Glomerular visceral epithelial cell (primary cell): ENCODE measurements around the gene CD99.
"Not testable (repeated sequence)": the region's sequence is repeated elsewhere in the genome, so short reads cannot be mapped to it uniquely, and the experiment has no call there.

Experiments used
- DNase-seq: peaks from one replicate; pipeline ENCODE4 v3.0.0-alpha.2; 2016; ENCODE audit errors: extremely low spot score

CD99 gene

DNA sequence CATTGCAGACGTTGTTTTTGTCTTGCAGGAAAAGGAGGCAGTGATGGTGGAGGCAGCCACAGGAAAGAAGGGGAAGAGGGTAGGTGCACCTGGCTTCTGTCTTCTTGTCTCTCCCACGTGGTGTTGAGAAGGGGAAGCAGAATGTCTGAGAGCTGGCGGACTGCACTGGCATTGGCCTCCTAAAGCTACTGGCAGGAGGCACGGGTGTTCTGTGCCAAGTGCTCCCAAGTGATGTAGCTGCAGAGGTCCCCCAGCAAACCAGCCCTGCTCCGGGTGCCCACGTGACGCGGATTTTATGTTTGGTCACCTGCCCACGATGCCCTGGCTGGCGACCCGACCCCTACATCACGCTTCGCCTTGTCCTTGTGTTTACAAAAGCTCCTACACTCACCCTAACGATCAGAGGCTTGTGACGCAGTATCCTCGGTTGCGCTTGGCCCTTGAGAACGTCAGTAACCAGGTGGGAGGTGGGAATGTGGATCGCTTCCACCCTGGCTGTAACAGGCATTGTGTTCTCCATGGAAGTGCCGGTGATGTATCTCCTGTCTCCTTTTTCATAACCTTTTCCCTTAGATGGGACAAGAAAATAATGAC is 32.3 kb downstream of the CD99 start:
- no peak for DNase-seq

DNA sequence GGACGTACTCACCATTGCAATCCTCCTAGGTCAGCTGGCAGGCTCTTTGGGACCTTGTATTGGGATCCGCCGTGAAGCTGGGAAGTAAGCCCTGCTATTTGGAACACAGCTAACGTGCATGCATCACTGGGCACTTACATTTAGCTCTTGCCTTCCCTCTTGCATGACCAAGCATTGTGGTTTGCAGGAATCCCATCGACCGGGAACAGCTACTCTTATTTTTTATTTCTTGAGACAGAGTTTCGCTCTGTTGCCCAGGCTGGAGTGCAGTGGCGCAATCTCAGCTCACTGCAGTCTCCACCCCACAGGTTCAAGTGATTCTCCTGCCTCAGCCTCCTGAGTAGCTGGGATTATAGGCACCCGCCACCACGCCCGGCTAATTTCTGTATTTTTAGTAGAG is 36.2 kb downstream of the CD99 start:
- DNase-seq: peak; percentile 94

DNA sequence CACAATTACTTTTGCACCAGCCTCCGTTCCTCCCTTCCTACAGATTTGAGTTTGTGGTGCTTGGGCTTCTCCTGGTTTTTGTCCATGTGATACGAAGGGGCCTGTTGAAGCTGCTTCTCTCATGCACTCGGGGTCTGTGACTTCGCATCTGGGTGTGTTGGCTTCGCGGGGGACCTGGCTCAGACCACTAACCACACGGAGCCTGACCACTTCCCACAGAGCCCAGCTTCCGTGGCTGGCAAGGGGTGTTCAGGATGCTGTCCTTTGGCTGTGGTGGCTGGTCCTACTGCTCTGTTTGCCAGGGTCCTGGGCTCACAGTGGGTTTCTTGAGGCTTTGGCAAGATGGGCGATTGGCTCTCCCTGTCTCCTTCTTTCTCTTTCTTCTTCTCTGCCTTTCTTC is 41.0 kb downstream of the CD99 start:
- DNase-seq: no peak

DNA sequence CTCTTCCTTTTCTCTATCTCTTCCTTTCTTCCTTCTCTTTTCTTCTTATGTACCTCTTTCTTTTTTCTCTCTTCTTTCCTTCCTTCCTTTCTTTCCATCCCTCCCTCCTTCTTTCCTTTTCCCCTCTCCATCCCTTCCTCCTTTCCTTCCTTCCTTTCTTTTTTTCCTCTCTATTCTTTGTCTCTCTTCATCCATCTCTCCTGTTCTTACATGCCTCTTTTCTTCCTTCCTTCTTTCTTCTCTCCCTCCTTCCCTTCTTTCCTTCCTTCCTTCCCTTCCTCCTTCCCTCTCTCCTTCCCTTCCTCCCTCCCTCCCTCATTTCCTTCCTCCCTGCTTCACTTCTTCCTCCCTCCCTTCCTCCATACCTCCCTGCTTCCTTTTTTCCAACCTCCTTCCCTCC is 41.6 kb downstream of the CD99 start:
- no peak for DNase-seq

DNA sequence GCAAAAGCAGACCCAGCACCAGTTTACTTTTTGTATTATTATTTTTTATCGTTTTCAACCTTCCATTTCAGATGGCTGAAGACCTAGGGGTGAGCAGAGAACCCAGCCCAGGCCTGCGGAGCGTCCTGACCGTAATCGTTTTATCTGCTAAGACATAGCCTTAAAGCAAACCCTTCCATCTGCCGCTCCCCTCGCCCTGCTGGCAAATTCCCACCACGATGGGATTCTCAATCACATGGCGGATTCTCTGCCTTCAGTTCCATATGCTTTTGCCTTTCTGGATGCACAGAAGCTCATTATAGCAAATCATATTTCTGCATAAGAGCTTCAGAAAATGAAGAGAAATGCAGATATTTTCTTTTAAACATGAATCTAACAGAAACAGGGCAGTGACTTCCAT is 42.2 kb downstream of the CD99 start:
- no peak for DNase-seq

DNA sequence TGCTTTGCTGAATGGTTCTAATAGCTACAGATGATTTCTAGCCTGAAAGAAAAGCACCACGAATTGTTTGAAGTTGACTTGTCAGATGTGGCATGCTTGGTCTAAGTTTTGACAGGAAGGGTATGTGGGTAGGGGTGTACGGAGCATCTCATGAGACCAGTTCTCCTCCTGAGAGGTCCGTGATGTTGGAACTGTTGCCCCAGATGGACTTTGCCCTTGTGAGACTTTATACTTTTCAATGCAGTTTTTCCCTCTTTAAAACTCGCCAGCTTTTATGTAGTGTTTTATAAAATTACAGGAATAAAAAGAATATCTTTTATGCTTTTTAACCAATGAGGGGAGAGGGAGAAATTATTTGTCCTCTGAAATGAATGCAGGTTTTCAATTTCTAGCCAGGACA is 44.2 kb downstream of the CD99 start:
- no peak for DNase-seq

DNA sequence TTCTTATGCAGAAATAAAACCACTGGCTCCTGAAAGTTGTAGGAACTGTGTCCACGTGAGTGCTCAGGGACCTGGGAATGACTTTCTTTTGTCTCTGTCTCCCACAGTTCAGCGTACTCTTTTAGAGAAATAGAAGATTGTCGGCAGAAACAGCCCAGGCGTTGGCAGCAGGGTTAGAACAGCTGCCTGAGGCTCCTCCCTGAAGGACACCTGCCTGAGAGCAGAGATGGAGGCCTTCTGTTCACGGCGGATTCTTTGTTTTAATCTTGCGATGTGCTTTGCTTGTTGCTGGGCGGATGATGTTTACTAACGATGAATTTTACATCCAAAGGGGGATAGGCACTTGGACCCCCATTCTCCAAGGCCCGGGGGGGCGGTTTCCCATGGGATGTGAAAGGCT is 49.6 kb downstream of the CD99 start:
- DNase-seq: no peak

DNA sequence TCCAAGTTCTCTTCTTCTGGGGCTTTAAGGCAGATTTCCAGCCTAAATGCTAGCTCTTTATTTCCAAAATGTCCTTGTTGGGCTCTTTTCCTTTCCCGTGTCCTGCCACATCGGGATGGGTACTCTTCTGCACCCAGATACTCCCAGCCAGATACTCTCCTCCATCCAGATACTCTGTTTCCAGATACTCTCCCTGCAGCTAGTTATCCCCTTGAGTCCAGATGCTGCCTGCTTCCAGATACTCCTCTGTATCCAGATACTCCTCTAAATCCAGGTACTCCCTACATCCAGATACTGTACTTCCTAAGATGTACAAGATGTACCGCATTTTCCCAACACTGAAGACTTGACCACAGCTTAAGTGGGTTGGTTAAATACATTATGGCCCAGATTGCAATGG is 50.3 kb downstream of the CD99 start:
- DNase-seq: no peak

DNA sequence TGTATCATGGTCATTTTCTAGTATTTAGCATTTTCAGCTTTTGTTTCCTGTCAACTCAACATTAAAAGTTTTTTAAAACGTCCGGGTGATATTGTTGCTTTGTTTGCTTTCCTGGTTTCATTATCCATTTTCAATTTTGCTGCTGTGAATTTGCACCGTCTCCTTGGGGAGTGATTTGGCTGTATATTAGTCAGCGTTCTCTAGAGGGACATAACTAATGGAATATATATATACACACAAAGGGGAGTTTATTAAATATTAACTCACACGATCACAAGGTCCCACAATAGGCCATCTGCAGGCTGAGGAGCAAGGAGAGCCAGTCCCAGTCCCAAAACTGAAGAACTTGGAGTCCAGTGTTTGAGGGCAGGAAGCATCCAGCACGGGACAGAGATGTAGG is 55.2 kb downstream of the CD99 start:
- DNase-seq: not testable (repeated sequence)

DNA sequence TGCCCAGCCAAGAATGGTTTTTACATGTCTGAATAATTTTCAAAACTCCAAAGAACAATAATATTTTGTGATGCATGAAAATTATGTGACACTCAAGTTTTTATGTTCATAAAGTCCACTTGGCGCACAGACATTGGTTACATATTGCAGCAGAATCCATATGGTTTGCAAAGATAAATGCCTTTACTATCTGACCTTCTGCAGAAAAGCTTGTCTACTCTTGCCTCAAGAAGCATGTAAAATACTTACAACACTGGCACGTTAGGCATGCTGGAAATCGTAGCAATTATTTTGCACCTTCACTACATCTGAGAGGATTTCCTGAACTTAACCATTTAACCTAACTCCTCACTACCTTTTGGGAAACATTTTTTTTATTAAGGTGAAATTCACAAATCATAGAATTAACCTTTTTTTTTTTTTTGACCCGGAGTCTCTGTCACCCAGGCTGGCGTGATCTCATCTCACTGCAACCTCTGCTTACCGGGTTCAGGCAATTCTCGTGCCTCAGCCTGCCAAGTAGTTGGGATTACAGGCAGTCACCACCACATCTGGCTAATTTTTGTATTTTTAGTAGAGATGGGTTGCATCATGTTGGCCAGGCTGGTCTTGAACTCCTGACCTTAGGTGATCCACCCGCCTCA is 57.2 kb downstream of the CD99 start:
- DNase-seq: no peak

DNA sequence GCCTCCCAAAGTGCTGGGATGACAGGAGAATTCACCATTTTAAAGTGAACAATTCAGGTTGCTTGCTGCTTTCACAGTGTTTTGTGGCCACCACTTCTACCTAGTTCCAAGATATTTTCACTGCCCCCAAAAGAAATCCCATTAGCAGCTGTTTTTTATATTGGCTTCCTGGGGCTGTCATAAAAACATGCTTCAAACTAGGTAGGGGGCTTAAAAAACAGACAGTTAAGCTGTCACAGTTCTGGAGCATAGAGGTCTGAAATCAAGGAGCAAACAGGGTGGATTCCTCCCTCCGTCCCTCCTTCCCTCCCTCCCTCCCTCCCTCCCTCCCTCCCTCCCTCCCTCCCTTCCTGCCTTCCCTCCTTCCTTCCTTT is 57.7 kb downstream of the CD99 start:
- DNase-seq: no peak

DNA sequence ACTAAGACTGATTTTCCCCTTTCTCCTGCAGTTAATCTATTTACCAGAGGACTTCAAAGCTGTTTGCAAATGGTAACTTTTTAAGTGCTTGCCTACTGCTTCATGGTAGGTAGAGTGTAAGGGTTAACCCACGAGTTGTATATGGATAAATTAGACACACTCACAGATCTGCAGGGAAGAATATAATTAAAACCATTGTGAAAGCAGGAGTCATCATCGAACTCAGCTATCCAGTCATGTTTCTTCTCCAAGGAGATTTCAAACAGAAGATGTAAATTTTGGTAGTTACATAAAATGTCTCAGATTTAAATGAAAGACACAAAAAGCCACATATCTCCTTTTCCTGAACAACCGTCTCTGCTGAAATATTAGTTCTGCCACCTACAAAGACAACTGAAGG is 60.2 kb downstream of the CD99 start:
- DNase-seq: no peak

DNA sequence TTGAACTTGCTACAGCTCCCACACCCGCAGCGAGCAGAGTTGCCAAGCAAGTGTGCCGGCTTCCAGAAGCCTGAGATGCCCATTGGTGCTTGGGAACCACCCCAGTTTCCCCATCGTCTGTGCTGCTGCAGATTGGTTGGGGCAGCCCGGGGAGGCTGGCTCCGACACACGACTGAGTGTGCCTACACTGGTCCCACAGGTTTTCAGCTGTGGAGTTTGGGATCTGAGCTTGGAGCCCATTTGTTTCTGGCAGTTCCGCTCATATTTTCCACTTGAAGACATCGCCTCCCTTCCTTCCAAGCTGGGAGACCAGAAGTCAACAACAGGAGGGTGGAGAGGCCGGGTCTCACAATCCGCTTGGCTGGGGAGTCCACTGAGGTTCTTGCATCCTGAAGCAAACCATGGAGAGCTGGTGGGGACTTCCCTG is 60.8 kb downstream of the CD99 start, which contains the start of gene XG:
Gene XG, plus strand, starts transcription at position 167 of the 427 bp plus-strand sequence. Its CDS starts 235 bp downstream, at position 402.
- not testable (repeated sequence) for DNase-seq

DNA sequence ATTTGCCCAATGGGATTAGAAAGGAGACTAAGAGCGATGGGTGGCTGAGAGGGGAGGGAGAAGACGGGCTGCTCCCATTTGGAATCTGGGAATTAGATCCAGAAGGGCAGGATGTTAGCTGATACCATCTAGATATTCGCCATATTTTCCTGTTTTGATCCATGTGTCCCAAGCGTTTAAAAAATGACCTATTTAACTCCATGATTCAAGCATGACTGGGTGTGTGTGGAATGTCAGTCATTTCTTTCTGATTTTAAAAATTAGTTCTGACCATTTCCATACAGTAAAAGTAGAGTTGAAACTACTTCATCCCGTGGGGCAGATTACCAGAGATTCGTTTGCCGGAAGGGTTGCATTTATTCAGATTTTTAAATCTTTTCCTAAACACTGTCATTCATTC is 61.3 kb downstream of the CD99 start:
- DNase-seq: not testable (repeated sequence)

DNA sequence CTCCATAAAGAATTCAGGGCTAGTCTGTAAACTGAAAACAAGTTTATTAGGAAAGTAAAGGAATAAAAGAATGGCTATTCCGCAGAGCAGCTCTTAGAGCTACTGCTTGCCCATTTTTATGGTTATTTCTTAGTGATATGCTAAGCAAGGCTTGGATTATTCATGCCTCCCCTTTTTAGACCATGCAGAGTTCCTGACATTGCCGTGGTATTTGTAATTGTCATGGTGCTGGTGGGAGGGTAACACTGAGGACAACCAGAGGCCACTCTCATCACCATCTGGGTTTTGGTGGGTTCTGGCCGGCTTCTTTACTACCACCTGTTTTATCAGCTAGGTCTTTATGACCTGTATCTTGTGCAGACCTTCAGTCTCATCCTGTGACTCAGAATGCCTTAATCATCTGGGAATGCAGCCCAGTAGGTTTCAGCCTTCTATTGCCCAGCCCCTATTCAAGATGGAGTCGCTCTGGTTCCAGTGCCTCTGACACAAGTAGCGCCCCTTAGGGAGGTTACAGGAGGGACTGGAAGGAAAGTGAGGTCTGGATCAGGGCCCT is 64.1 kb downstream of the CD99 start:
- not testable (repeated sequence) for DNase-seq

DNA sequence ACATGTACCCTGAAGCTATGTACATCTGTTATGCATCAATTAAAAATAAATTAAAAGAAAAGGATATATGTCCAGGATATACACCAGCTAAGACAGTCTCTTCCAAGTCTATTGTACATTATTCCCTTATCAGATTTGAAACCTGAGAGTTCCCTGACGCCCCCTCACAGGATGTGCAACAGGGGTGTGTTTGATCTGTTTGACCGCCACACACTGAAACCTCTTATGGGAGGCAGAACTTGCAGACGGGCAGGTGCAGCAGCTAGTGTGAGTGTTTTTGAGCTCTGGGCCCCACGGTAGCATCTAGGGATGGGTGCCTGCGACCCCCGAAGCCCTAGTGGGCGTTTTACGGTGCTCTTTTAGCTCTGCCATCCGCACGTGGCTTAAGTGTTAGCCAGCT is 65.5 kb downstream of the CD99 start:
- DNase-seq: no peak

DNA sequence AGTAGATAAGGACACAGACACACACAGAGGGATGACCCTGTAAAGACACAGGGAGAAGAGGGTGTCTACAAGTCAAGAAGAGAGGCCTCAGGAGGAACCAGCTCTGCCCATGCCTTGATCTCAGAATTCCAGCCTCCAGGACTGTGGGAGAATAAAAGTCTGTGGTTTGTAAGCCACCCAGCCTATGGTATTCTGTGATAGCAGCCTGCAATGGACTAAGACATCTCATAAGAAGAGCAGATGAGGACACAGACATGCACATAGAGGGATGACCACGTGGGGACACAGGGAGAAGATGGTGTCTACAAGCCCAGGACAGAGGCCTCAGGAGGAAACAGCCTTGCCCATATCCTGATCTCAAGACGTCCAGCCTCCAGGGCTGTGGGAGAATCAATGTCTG is 70.2 kb downstream of the CD99 start:
- no peak for DNase-seq

DNA sequence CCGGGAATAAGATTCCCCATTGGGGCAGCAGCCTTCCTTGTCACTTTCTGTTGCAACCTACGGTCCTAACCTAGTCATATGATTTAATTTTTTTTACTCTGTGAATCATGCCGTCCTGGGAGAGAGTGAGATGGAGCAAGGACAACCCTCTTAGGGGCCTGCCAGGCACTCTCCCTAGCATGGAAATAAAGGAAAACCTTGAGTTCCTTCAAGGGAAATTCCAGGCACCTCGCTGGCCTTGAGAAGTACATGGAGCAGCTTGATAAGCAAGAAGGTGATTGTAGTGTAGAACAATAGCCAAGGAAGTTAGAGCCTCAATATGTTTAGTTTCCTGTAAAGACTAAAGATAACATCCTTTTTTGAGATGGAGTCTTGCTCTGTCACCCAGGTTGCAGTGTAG is 71.6 kb downstream of the CD99 start:
- not testable (repeated sequence) for DNase-seq

DNA sequence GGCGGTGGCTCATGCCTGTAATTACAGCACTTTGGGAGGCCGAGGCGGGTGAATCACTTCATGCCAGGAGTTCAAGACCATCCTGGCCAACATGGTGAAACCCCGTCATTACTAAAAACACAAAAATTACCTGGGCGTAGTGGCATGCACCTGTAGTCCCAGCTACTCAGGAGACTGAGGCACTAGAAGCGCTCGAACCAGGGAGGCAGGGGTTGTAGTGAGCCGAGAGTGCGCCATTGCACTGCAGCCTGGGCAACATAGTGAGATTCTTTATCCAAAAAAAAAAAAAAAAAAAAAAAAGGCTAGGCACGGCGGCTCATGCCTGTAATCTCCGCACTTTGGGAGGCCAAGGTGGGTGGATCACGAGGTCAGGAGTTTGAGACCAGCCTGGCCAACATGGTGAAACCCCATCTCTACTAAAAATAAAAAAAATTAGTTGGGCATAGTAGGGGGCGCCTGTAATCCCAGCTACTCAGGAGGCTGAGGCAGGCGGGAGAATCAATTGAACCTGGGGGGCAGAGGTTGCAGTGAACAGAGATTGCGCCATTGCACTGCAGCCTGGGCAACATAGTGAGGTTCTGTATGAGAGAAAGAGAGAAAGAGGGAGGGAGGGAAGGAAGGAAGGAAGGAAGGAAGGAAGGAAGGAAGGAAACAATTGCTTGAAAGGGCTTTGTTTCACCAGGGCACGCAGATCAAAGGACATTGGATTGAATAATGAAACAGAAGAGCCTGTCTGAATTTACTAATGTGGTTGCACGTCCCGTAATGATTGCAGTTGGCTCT is 73.9 kb downstream of the CD99 start:
- not testable (repeated sequence) for DNase-seq

DNA sequence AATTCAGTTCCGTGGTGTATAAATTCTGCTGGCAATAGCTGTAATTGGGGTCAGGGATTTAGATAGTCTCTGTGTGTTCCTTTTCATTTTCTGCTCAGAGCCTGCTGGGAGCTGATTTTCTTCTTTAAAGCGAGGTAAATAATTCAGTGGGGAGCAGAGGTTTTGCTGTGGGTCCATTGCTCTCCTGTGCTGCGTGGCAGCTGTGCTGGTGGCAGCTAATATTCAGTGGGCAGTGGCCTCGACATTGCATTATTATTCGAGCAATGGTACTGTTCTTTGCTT is 74.4 kb downstream of the CD99 start:
- DNase-seq: no peak

DNA sequence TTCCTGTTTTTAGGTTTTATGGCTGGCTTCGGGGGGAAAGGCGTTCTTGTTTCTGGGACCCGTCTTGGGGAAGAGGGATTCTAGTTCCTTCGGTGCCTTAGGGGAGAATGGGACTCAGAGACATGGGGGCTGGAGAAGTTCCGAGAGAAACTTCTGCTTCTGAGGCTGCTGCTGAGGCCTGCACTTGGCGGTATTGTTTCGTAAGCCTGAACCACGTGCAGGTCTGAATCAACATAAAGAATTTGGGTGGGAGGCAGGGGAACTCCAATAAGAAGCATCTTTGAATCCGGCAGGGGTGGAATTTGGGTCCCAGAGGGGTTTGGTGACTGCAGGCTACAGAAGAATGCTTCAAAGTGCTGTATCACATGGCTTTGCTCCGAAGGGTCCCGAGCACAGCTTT is 75.8 kb downstream of the CD99 start:
- no peak for DNase-seq

DNA sequence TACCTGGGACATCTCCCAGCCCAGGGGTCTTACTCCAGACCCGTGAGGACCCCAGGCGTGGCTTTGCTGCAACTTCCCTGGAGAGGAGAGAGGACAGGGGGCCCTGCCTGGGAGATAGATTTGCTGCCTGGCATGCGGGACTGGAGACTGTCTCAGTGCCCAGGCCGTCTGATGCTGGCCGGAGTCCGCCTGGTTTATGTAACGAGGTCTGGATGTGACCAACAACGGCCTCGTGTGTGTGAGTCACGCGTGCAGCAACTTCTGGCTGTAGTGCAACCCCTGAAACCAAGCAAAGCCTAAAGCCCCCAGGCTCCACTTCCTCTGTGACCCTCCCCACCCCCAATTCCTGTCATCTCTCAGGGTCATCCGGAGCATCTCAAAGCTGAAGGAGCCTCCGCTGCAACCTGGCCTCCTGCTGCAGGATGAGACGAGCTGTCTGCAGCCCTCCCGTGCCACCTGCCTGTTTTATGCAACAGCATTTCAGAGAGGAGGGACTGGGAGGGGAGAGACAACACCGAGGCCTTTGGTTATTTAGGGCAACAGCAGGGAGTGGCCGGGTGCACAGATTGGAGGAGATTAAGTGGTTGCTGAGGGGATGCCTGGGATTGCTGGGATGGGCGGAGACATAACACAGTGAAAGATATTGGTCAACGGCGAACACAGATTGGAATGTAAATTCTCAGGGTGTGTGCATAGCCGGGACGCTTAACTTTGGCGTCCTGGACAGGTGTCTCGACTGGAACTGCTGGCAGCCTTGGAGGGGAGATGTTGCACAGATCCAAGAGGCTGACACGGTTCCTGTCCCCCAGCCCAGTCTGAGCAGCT is 76.7 kb downstream of the CD99 start:
- DNase-seq: no peak
